SU-DHL-6 (cell line): ENCODE data around the gene EIF3M.

Experiments
- CTCF ChIP-seq: fragments of 200-600 bp; sonication (generic); IDR thresholded peaks from one replicate; pipeline ENCODE4 v1.5.1; 2017; ENCODE audit warnings: antibody characterized with exemption, mild to moderate bottlenecking, low read length, moderate library complexity; ENCODE audit not compliant: insufficient read depth, poor library complexity, severe bottlenecking
- EZH2phosphoT487 ChIP-seq: fragments of 200-600 bp; sonication (generic), shearing (Covaris generic); conservative IDR thresholded peaks from 2 replicates; pipeline ENCODE4 v1.6.1; 2018; ENCODE audit warnings: mild to moderate bottlenecking, antibody characterized with exemption, low read length, moderate library complexity, mixed read lengths

- TF ChIP-seq CTCF (no peak), EZH2phosphoT487 (no peak)
Measured at GRCh38 chr11:32576456-32576855, 7.2 kb upstream of the EIF3M start.
